Femur (tissue), 1 donor: ENCODE data around the gene OR2T35.

Source experiments
- DNase-seq: peaks from one replicate; pipeline ENCODE4 v3.0.0-alpha.2; 2017

Gene OR2T35

GRCh38 chr1:248625971-248626370 lies 19.1 kb downstream of the OR2T35 start:
- no peak for DNase-seq

DNA sequence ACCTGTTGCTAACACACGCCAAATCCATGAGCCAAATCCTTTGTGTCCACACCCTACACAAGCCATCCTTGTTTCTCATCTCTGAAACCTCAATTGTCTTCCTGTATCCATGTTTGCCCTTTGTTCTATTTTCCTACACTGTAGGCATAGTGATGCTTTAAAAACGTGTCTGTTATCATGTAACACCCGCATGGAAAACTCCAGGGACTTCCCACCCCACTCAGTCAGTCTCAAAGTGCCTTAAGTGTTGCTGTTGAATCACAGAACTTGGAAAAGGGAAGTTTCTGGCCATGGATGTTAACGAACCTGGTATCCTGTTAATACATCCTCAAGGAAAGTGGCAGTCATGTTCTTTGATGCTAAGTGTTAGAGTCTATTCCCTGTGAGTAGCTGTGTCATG lies 19.9 kb downstream of the OR2T35 start:
- DNase-seq: no peak

DNA sequence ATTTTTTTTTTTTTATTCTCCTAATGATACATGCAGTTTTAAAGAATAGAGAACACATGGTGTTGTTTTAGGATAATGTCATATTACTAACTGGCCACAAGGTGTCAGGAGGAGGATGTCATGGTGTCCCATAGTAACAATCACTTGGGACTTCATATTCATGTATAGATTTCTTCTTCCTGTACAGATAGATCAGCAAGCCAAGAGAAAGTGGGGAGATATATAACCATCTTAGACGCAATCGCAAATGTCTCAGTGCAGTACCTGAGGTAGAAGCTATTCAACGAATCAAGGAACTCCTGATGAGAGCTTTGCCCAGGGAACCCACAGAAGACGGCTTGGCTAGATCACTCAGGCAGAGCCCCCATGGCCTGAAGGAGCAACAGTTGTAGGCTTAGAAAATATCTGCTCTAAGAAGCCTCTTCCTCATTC lies 22.5 kb downstream of the OR2T35 start:
- DNase-seq: no peak

DNA sequence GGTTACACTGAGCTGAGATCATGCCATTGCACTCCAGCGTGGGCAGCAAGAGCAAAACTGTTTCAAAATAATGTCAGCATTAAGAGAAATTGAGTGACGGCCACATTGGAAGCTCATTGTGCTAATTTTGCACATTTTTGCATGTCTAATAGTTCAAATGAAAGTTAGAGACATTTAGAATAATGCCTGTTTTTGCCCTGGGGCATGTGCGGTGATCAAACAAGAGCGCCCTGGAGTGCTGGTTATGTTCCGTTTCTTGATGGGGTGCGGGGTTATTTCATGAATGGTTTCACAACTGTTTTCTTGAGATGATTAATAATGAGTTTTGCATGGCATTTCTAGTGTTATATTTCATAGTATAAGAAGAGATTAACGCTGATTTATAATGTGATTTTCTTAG lies 23.3 kb downstream of the OR2T35 start:
- DNase-seq: no peak

- DNase-seq: no peak
Observed at GRCh38 chr1:248618878-248619277, 26.2 kb downstream of the OR2T35 start.

- no peak for DNase-seq
Observed at GRCh38 chr1:248618119-248618518, 27.0 kb downstream of the OR2T35 start.

- no peak for DNase-seq
Observed at GRCh38 chr1:248613742-248614141, 31.3 kb downstream of the OR2T35 start.

DNA sequence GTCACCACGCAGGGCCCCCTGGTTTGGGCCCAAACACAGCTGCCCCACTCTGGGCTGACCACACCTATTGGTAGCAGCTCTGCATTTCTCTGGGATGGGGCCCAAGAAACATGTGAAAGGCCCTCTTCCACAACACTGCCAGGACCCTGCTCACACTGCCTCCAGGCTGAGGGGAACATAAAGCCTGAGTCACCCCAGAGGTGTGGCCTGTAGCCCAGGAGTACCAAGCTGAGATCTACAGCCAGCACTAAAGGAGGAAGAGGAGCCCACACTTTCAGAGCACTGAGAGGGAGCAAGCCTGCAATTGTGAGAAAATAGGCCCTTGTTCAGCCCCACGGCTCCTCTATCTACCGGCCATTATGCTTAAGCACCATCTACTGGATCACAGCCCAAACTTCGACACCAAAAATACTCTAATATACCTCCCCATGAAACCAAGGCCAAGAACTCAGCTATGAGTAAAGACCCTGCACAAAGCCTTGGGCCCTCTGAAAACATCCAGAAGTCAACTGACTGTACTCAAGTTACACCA lies 33.1 kb downstream of the OR2T35 start:
- no peak for DNase-seq

GRCh38 chr1:248610301-248610700 lies 34.8 kb downstream of the OR2T35 start:
- no peak for DNase-seq

- DNase-seq: no peak
Observed at GRCh38 chr1:248599396-248599795, 45.7 kb downstream of the OR2T35 start.

GRCh38 chr1:248597589-248597988 lies 47.5 kb downstream of the OR2T35 start, which contains the start of gene OR2T10:
TSS of gene OR2T10 (minus strand) at chr1:248597700. CDS start at chr1:248593768, 3,932 bp downstream.
- DNase-seq: no peak

DNA sequence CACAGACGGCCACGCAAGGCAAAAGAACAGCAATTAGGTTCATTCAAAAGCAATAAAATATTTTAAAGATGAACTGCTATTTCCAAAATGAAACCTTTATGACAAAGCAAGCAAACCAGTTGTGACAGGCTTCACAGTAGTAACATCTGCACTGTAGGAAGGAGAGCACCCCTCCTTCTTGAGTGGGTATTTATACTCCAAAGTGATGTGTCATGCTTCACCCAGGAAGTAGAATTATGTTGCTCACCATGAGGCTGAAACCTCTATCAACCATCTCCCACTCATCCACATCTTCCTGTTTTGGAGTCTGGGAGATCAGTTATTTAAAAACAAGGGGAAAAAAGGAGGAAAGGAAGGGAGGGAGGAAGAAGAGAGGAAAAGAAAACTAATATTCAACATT lies 48.5 kb downstream of the OR2T35 start:
- no peak for DNase-seq

DNA sequence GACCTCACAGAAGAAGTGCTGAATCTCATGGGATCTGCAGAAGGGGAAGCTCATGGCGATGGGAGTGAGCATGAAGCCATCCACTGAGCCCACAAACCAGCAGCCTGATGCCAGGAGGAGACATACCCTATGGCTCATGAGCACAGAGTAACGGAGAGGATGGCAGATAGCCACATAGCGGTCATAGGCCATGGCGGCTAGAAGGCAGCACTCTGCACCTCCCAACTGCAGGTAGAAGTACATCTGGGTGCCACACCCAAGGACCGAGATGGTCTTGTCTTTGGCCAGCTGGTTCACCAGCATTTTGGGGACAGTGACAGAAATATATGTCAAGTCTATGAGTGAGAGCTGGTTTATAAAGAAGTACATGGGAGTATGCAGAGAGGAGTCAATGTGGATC lies 51.9 kb downstream of the OR2T35 start:
- DNase-seq: no peak

DNA sequence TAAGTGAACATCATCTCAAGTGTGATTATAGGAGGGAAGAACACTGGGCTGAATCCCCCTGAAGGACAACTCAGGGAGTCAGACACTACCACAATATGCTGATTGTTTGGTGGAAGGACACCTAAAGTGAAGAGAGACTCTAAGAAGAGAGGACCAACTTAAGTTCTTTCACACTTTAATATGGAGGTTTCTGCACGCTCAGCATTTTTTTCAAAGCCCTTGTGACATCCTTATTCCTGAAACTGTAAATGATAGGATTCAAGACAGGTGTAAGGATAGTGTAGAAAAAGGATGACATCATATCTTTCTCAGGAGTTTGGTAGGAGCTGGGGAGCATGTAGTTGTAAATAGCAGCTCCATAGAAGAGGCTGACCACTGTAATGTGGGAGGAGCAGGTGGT lies 52.4 kb downstream of the OR2T35 start:
- DNase-seq: no peak

DNA sequence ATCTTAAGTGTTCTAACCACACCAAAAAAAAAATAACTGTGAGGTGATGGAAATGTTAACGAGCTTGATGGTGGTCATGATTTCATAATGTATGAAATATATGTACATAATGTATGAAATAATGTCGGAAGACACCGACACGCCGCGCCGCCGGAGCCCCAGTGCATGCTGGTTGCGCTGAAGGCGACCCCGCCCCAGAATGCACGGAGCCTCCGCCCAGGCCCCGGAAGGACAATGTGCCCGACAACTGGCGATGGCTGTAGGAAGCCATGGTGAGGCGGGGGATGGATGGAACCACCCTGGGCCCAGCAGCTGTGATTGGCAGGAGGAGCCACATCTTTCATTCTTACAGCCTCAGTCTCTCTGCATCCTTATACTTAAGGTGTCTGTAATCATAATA lies 55.0 kb downstream of the OR2T35 start:
- no peak for DNase-seq

DNA sequence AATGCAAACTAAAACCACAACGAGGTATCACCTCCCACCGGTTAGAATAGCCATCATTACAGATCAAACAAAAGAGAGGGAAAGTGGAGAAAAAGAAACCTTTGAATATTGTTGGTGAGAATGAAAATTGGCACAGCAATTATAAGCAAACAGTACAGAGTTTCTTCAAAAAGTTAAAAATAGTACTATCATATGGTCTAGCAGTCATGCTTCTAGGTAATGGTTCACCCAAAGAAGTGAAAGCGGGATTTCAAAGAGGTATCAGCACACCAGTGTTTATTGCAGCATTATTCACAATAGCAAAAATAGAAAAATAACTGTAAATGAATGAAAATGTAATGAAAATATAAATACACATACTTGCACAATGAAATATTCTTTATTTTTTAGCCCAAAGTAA lies 55.7 kb downstream of the OR2T35 start:
- no peak for DNase-seq
